Liver (tissue), 9 donors: Measurements from ENCODE around the gene BCKDHA. TPM values are rescaled to one million over a fixed set of nuclear protein-coding genes. Genes with fewer than 3 reads are reported as not detected.

Experiments used
- DNase-seq: peaks from one replicate; pipeline ENCODE4 v3.0.0-alpha.2; 2017; ENCODE audit warnings: low spot score
- H3K27ac ChIP-seq, 2 donors: one replicate each; pipeline ENCODE4 v1.7.0; 2013; ENCODE audit warnings: inconsistent platforms in 2 of 2, low read length in 2 of 2, control low read depth in 1 of 2, low read depth in 1 of 2, mild to moderate bottlenecking in 1 of 2
- H3K27me3 ChIP-seq, 4 donors: one replicate each; pipeline versions ENCODE4 v1.6.1 to v1.7.0; 2013; ENCODE audit warnings: low read length in 3 of 4, inconsistent platforms in 1 of 4, mild to moderate bottlenecking in 1 of 4, moderate library complexity in 1 of 4; ENCODE audit not compliant: control insufficient read depth in 4 of 4, insufficient read depth in 4 of 4
- H3K36me3 ChIP-seq, 4 donors: one replicate each; pipeline versions ENCODE4 v1.6.1 to v1.7.0; 2013; ENCODE audit warnings: low read length in 3 of 4, mild to moderate bottlenecking in 3 of 4, low read depth in 1 of 4, moderate library complexity in 1 of 4; ENCODE audit not compliant: control insufficient read depth in 4 of 4, insufficient read depth in 3 of 4
- H3K4me1 ChIP-seq, 4 donors: one replicate each; pipeline versions ENCODE4 v1.6.1 to v1.7.0; 2013; ENCODE audit warnings: low read length in 3 of 4, mild to moderate bottlenecking in 3 of 4, moderate library complexity in 1 of 4; ENCODE audit not compliant: control insufficient read depth in 4 of 4, insufficient read depth in 4 of 4
- H3K4me3 ChIP-seq, 3 donors: one replicate each; pipeline versions ENCODE4 v1.6.1 to v1.7.0; 2013; ENCODE audit warnings: low read length in 3 of 3, control low read depth in 1 of 3, low read depth in 1 of 3, mild to moderate bottlenecking in 1 of 3
- H3K9ac ChIP-seq, 2 donors: one replicate each; pipeline ENCODE4 v1.7.0; 2013; ENCODE audit warnings: low read length in 2 of 2, mild to moderate bottlenecking in 2 of 2, moderate library complexity in 2 of 2, control low read depth in 1 of 2, low read depth in 1 of 2
- H3K9me3 ChIP-seq, 4 donors: one replicate each; pipeline versions ENCODE4 v1.6.1 to v1.7.0; 2013; ENCODE audit warnings: low read length in 3 of 4; ENCODE audit not compliant: control insufficient read depth in 4 of 4
- CTCF ChIP-seq: fragments of 150-350 bp; IDR thresholded peaks from 2 replicates; pipeline ENCODE4 v1.5.1; 2017; ENCODE audit warnings: improper control_type of control experiment, low read depth, low read length; ENCODE audit not compliant: missing input control
- EGR1 ChIP-seq, 2 donors: IDR thresholded peaks; 2 replicates each; pipeline ENCODE4 v1.6.1; 2016 to 2018; ENCODE audit warnings: antibody characterized with exemption in 2 of 2, low read depth in 2 of 2
- FOXA1 ChIP-seq: IDR thresholded peaks from 2 replicates; pipeline ENCODE4 v1.6.1; 2016; ENCODE audit warnings: antibody characterized with exemption
- FOXA2 ChIP-seq: IDR thresholded peaks from 2 replicates; pipeline ENCODE4 v1.6.1; 2016; ENCODE audit warnings: antibody characterized with exemption
- GABPA ChIP-seq, 2 donors: IDR thresholded peaks in 1 of 2; conservative IDR thresholded peaks in 1 of 2; 2 replicates each; pipeline ENCODE4 v1.6.1; 2016; ENCODE audit warnings: antibody characterized with exemption in 2 of 2, mild to moderate bottlenecking in 1 of 2, moderate library complexity in 1 of 2
- HNF4A ChIP-seq, 2 donors: conservative IDR thresholded peaks; 2 replicates each; pipeline ENCODE4 v1.6.1; 2016; ENCODE audit warnings: antibody characterized with exemption in 2 of 2, mild to moderate bottlenecking in 2 of 2
- JUND ChIP-seq, 2 donors: IDR thresholded peaks; 2 replicates each; pipeline ENCODE4 v1.6.1; 2016; ENCODE audit warnings: antibody characterized with exemption in 2 of 2
- MAX ChIP-seq: IDR thresholded peaks from 2 replicates; pipeline ENCODE4 v1.6.1; 2016; ENCODE audit warnings: antibody characterized with exemption
- RAD21 ChIP-seq, 2 donors: IDR thresholded peaks; 2 replicates each; pipeline ENCODE4 v1.6.1; 2016; ENCODE audit warnings: antibody characterized with exemption in 2 of 2, mild to moderate bottlenecking in 2 of 2
- RXRA ChIP-seq, 2 donors: IDR thresholded peaks; 2 replicates each; pipeline ENCODE4 v1.6.1; 2017 to 2018; ENCODE audit warnings: antibody characterized with exemption in 2 of 2, mild to moderate bottlenecking in 1 of 2
- TAF1 ChIP-seq: conservative IDR thresholded peaks from 2 replicates; pipeline ENCODE4 v1.6.1; 2016; ENCODE audit warnings: antibody characterized with exemption, mild to moderate bottlenecking
- YY1 ChIP-seq: IDR thresholded peaks from 2 replicates; pipeline ENCODE4 v1.6.1; 2016; ENCODE audit warnings: antibody characterized with exemption, mild to moderate bottlenecking
- WGBS: extraction: QIAGEN DNeasy Blood & Tissue Kit; methylation state at CpG from one replicate; pipeline ENCODE4 v1.1.7; 2013; 5-methylcytosine and 5-hydroxymethylcytosine counted together
- polyA plus RNA-seq, 2 donors: library from polyadenylated mRNA; stranded (reverse) in 1 of 2; unstranded in 1 of 2; fragments of 200-250 nt in 1 of 2; fragments of >200 nt in 1 of 2; fragmentation: Nextera tagmentation in 1 of 2; extraction: Ambion mirVana in 1 of 2; gene quantifications; one replicate each; pipeline versions ENCODE4 v1.2.1 to v1.2.3, GENCODE V29; 2013 to 2015
- total RNA-seq, 2 donors: library from RNA; depleted of rRNA; stranded (reverse); fragments of >200 nt; gene quantifications; one replicate each; pipeline ENCODE4 v1.2.3, GENCODE V29; 2014
- TF ChIP-seq, protein P1 (sequence below): IDR thresholded peaks from 2 replicates; pipeline ENCODE4 v1.6.1; 2016; ENCODE audit warnings: antibody characterized with exemption
- TF ChIP-seq, protein P2 (sequence below): IDR thresholded peaks from 2 replicates; pipeline ENCODE4 v1.6.1; 2016; ENCODE audit warnings: antibody characterized with exemption
- donor health status: healthy.
- donor health status: healthy.
- donor health status: healthy.
- donor health status: healthy.
- donor health status: healthy.

Gene BCKDHA
- total and polyA plus RNA-seq, 4 donors, result 38.5 to 91.4 (median 63.7) TPM

- H3K36me3 ChIP-seq, result peaks cover 13 to 73% (median 32%) of the 10 kb centered on the region in 4 donors
- H3K27ac ChIP-seq, result no peak overlapping the region
- 97% methylated on average over 20 of the region's 20 CpGs for WGBS
- no peaks in the 10 kb centered on the region for H3K27me3 ChIP-seq
- no peaks in the 10 kb centered on the region for H3K9me3 ChIP-seq
- no peak overlapping the region for H3K4me3 ChIP-seq
- DNase-seq, result no peak
- peaks cover 0 to 8% (median 0%) of the 10 kb centered on the region in 4 donors for H3K4me1 ChIP-seq
- H3K9ac ChIP-seq, result no peak overlapping the region
- TF ChIP-seq FOXA1 (no peak), JUND (IDR thresholded peaks at IDR 0.05) (no peak), RXRA (IDR thresholded peaks at IDR 0.05) (no peak), HNF4A (conservative IDR thresholded peaks at IDR 0.05) (no peak)
- TF ChIP-seq, protein P1, sequence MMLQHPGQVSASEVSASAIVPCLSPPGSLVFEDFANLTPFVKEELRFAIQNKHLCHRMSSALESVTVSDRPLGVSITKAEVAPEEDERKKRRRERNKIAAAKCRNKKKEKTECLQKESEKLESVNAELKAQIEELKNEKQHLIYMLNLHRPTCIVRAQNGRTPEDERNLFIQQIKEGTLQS, result no peak
These were observed 24.4 kb downstream of the BCKDHA start for GRCh38 chr19:41421973-41422372.

DNA sequence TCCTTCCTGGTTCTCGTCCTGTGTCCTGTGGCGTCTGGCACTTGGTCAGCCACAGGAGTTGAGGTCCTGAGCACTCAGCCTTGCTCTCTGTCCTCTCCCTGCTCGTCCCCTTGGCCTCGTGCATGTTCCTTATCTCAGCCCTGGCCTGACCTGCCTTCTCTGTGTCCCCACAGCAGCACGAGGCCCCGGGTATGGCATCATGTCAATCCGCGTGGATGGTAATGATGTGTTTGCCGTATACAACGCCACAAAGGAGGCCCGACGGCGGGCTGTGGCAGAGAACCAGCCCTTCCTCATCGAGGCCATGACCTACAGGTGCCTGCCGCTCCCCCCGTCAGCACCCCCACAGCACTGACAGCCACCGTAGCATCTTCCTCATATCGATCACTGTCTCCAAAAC, 24.8 kb downstream of the BCKDHA start:
- H3K9me3 ChIP-seq, result no peaks in the 10 kb centered on the region
- no peak for DNase-seq
- TF ChIP-seq YY1 (no peak), GABPA (IDR thresholded peaks at IDR 0.05 in 1 of 2, conservative IDR thresholded peaks at IDR 0.05 in 1 of 2) (no peak), TAF1 (no peak), RAD21 (IDR thresholded peaks at IDR 0.05) (no peak), FOXA2 (no peak), CTCF (no peak), EGR1 (IDR thresholded peaks at IDR 0.05; ENCODE audit: low read depth in 2 of 2) (no peak), RXRA (IDR thresholded peaks at IDR 0.05) (no peak), HNF4A (conservative IDR thresholded peaks at IDR 0.05) (no peak), FOXA1 (no peak), JUND (IDR thresholded peaks at IDR 0.05) (no peak), MAX (no peak)
- TF ChIP-seq, protein P1, result no peak
- TF ChIP-seq, protein P2, sequence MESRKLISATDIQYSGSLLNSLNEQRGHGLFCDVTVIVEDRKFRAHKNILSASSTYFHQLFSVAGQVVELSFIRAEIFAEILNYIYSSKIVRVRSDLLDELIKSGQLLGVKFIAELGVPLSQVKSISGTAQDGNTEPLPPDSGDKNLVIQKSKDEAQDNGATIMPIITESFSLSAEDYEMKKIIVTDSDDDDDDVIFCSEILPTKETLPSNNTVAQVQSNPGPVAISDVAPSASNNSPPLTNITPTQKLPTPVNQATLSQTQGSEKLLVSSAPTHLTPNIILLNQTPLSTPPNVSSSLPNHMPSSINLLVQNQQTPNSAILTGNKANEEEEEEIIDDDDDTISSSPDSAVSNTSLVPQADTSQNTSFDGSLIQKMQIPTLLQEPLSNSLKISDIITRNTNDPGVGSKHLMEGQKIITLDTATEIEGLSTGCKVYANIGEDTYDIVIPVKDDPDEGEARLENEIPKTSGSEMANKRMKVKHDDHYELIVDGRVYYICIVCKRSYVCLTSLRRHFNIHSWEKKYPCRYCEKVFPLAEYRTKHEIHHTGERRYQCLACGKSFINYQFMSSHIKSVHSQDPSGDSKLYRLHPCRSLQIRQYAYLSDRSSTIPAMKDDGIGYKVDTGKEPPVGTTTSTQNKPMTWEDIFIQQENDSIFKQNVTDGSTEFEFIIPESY, result no peak
- H3K4me1 ChIP-seq, result peaks cover 0 to 8% (median 0%) of the 10 kb centered on the region in 4 donors
- no peak overlapping the region for H3K4me3 ChIP-seq
- no peak overlapping the region for H3K27ac ChIP-seq
- H3K36me3 ChIP-seq, result peaks cover 13 to 70% (median 32%) of the 10 kb centered on the region in 4 donors
- no peak overlapping the region for H3K9ac ChIP-seq
- 92% methylated on average over 18 of the region's 18 CpGs for WGBS
- no peaks in the 10 kb centered on the region for H3K27me3 ChIP-seq
